Right lobe of liver (tissue), 6 donors: ENCODE data around the gene HOXD8. TPM values are rescaled to one million over a fixed set of nuclear protein-coding genes. Genes with fewer than 3 reads are reported as not detected.

Source experiments
- ATAC-seq, 4 donors: fragments of 200-7000 bp; cut with Tn5 transposase; one replicate each; pipeline ENCODE4 v1.9.1; 2020; ENCODE audit warnings: mild to moderate bottlenecking in 4 of 4, moderate library complexity in 4 of 4
- DNase-seq, 3 donors: peaks; one replicate each; pipeline ENCODE4 v3.0.0-alpha.2; 2020
- H3K27ac ChIP-seq, 3 donors: fragments of 200-600 bp; one replicate each; pipeline ENCODE4 v1.8.0; 2022
- H3K27me3 ChIP-seq, 2 donors: fragments of 200-600 bp; one replicate each; pipeline ENCODE4 v1.8.0; 2022
- H3K36me3 ChIP-seq, 4 donors: fragments of 200-600 bp; sonication (generic) in 1 of 4; one replicate each; pipeline versions ENCODE4 v1.5.1 to v1.8.0; 2017 to 2022; ENCODE audit warnings: control low read depth in 1 of 4
- H3K4me1 ChIP-seq, 4 donors: fragments of 200-600 bp; sonication (generic) in 1 of 4; one replicate each; pipeline versions ENCODE4 v1.5.1 to v1.8.0; 2017 to 2022; ENCODE audit warnings: control low read depth in 1 of 4
- H3K4me3 ChIP-seq, 3 donors: fragments of 200-600 bp; one replicate each; pipeline ENCODE4 v1.8.0; 2022
- H3K9me3 ChIP-seq, 4 donors: fragments of 200-600 bp; sonication (generic) in 1 of 4; one replicate each; pipeline versions ENCODE4 v1.5.1 to v1.8.0; 2017 to 2022; ENCODE audit warnings: control low read depth in 1 of 4
- POLR2A ChIP-seq: fragments of 450-650 bp; IDR thresholded peaks from one replicate; pipeline ENCODE4 v1.6.1; 2017; ENCODE audit warnings: antibody characterized with exemption, mild to moderate bottlenecking
- WGBS: methylation state at CpG from one replicate; pipeline ENCODE4 v1.1.6; 2018; ENCODE audit warnings: low coverage, low lambda C conversion rate; ENCODE audit not compliant: insufficient coverage; ENCODE audit errors: missing lambda C conversion rate; 5-methylcytosine and 5-hydroxymethylcytosine counted together
- intact Hi-C, 2 donors: fragments of 100-400 bp; cut with DNase I; formaldehyde crosslinking; loops; one replicate each; pipeline versions ENCODE4 v1.11.2 to v1.14.1; 2022
- total RNA-seq, 6 experiments: library from RNA; depleted of rRNA in 2 of 6; stranded (reverse); fragments of >200 nt in 2 of 6; fragmentation: NEBNext Ultra II Directional in 3 of 6; extraction: Animal tissue kit (Norgen Biotek cat#: 25700) in 3 of 6; gene quantifications; one replicate each; pipeline versions ENCODE4 v1.1.0 to v1.2.4, GENCODE V29; 2016 to 2023
- TF ChIP-seq, protein P1 (sequence below), 4 donors: fragments of 200-600 bp in 3 of 4; fragments of 450-650 bp in 1 of 4; IDR thresholded peaks; one replicate each; pipeline versions ENCODE4 v1.5.1 to v1.8.0; 2016 to 2022; ENCODE audit warnings: antibody characterized with exemption in 4 of 4, mild to moderate bottlenecking in 2 of 4
- donor health status: DM: no; HTN: yes; CAD: no.
- donor health status: DM: no; HTN: no; CAD: no.
- donor health status: DM: no; HTN: no; CAD: no.
- donor health status: DM: no; HTN: yes; CAD: no.
- donor health status: DM: no; HTN: yes; CAD: no.

HOXD8 gene
- total RNA-seq, 6 experiments from 2014 or later = 0.74 TPM; not detected in 5

DNA sequence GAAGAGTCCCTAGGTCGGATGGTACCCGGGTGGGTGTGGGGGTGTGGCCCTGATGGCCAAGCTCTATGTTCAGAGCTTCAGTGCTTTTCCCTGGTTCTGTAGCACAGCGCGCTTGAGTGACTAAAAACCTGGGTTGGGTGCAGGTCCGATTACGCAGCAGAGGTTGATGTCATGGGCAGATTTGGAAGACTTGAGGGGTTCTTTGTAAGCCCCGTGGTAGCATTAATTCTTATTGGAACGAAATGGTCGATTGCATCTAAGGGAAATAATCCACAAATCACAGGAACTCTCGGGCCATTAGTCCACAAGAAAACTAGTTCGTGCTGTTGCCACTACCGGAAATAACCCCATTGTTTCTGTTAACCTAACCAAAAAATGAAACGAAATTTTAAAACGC lies 9.0 kb downstream of the HOXD8 start:
- H3K27ac ChIP-seq = no peak overlapping the region
- H3K4me3 ChIP-seq = no peak overlapping the region
- DNase-seq (no peak), ATAC-seq (no peak)
- peaks cover 0 to 9% (median 2%) of the 10 kb centered on the region in 4 donors for H3K4me1 ChIP-seq
- no peaks in the 10 kb centered on the region for H3K36me3 ChIP-seq
- H3K9me3 ChIP-seq = no peaks in the 10 kb centered on the region
- TF ChIP-seq POLR2A = no peak
- TF ChIP-seq, protein P1, sequence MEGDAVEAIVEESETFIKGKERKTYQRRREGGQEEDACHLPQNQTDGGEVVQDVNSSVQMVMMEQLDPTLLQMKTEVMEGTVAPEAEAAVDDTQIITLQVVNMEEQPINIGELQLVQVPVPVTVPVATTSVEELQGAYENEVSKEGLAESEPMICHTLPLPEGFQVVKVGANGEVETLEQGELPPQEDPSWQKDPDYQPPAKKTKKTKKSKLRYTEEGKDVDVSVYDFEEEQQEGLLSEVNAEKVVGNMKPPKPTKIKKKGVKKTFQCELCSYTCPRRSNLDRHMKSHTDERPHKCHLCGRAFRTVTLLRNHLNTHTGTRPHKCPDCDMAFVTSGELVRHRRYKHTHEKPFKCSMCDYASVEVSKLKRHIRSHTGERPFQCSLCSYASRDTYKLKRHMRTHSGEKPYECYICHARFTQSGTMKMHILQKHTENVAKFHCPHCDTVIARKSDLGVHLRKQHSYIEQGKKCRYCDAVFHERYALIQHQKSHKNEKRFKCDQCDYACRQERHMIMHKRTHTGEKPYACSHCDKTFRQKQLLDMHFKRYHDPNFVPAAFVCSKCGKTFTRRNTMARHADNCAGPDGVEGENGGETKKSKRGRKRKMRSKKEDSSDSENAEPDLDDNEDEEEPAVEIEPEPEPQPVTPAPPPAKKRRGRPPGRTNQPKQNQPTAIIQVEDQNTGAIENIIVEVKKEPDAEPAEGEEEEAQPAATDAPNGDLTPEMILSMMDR (IDR thresholded peaks at IDR 0.05) = no peak
- 8% methylated on average over 12 of the region's 14 CpGs for WGBS
- intact Hi-C loops = no loop called here
- H3K27me3 ChIP-seq = peaks cover 27 to 49% of the 10 kb centered on the region in 2 donors

DNA sequence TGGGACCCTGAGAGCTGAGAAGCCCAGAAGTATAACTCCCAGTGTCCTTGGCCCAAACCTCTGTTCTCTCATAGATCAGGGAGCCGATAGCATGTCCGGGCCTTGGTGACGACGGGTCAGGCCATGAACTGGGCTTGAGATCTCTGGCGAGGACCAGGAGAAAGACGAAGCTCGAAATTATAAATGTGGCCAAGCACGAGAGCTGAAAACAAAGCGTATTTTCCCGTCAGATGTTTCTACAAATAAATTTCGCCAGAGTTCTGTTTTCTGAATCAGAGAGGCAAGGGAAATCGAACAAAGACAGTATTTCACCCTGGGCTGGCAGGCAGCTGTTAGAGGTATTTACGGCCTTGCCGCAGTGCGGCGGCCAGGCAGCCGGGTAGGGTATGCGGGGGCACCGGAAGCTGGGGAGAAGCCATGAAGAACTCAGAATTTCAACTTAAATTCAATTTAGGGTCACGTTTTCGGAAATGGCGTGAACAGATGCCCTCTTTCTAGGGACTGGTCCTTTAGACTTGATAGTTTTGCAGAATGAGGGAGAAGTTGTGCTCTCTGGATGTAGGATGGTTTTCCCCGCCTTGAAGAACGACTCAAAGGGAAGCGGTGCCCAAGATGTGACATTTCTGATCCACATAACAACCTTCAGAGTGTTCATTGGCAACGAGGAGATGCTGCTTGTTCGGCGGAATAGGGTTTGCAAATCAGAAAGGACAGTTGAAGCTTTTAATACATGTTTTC lies 9.6 kb downstream of the HOXD8 start:
- WGBS = 11% methylated on average over 28 of the region's 28 CpGs
- H3K4me3 ChIP-seq = no peak overlapping the region
- peaks cover 27 to 43% of the 10 kb centered on the region in 2 donors for H3K27me3 ChIP-seq
- no peak for ATAC-seq
- peaks cover 0 to 9% (median 2%) of the 10 kb centered on the region in 4 donors for H3K4me1 ChIP-seq
- no peak for DNase-seq
- TF ChIP-seq, protein P1 (IDR thresholded peaks at IDR 0.05) = no peak
- no peak for TF ChIP-seq POLR2A
- intact Hi-C loops = no loop called here
- no peaks in the 10 kb centered on the region for H3K36me3 ChIP-seq
- H3K9me3 ChIP-seq = no peaks in the 10 kb centered on the region
- no peak overlapping the region for H3K27ac ChIP-seq

GRCh38 chr2:176139661-176140512 lies 10.4 kb downstream of the HOXD8 start:
- intact Hi-C loops = loop anchor here (5.0 to 10.0 kb wide), 5 partner anchors 315 to 495 kb away; no protein-coding TSS in a partner anchor
- Histone ChIP-seq H3K4me1 (peaks cover 0 to 9% (median 2%) of the 10 kb centered on the region in 4 donors), H3K27me3 (peaks cover 27 to 42% of the 10 kb centered on the region in 2 donors), H3K4me3 (peak overlapping the region in 2 of 3 donors; percentile 37 to 51), H3K36me3 (no peaks in the 10 kb centered on the region), H3K9me3 (no peaks in the 10 kb centered on the region), H3K27ac (no peak overlapping the region)
- no peak for TF ChIP-seq POLR2A
- TF ChIP-seq, protein P1 (IDR thresholded peaks at IDR 0.05) = no peak
- DNase-seq (no peak), ATAC-seq (no peak)
- WGBS = 15% methylated on average over 19 of the region's 41 CpGs

- H3K27me3 ChIP-seq = peaks cover 27 to 37% of the 10 kb centered on the region in 2 donors
- intact Hi-C loops = loop anchor here (5.0 to 10.0 kb wide), 5 partner anchors 314 to 494 kb away; no protein-coding TSS in a partner anchor
- ATAC-seq (peak; percentile 91 to 97 (median 92)), DNase-seq (peak; percentile 64 to 72 (median 71))
- TF ChIP-seq, protein P1 (IDR thresholded peaks at IDR 0.05) = peak; percentile 76 to 94 (median 94)
- no peak for TF ChIP-seq POLR2A
- H3K27ac ChIP-seq = no peak overlapping the region
- H3K9me3 ChIP-seq = no peaks in the 10 kb centered on the region
- no peaks in the 10 kb centered on the region for H3K36me3 ChIP-seq
- H3K4me1 ChIP-seq = peaks cover 0 to 9% (median 2%) of the 10 kb centered on the region in 4 donors
- 67% methylated on average over 3 of the region's 48 CpGs for WGBS
- peak overlapping the region; percentile 37 to 51 (median 51) for H3K4me3 ChIP-seq
Observed at GRCh38 chr2:176140513-176141317, 11.2 kb downstream of the HOXD8 start.
